Posterior vena cava (tissue), 2 donors: ENCODE data around the gene ROMO1. TPM values are rescaled to one million over a fixed set of nuclear protein-coding genes. Genes with fewer than 3 reads are reported as not detected.
A peak's percentile ranks its signal among the peaks of the same experiment; 100 is the strongest.
"Not testable (repeated sequence)": the region's sequence is repeated elsewhere in the genome, so short reads cannot be mapped to it uniquely, and the experiment has no call there.

Experiments used
- DNase-seq: peaks from one replicate; pipeline ENCODE4 v3.0.0-alpha.2; 2020; ENCODE audit warnings: low spot score
- intact Hi-C, 2 donors: fragments of 100-400 bp; cut with DNase I; formaldehyde crosslinking; loops; one replicate each; pipeline versions ENCODE4 v1.14.1 to v1.14.2; 2022 to 2023
- total RNA-seq, 2 donors: library from RNA; stranded (reverse); fragmentation: NEBNext Ultra II Directional; extraction: Animal tissue kit (Norgen Biotek cat#: 25700); gene quantifications; one replicate each; pipeline ENCODE4 v1.2.1, GENCODE V29; 2021
- donor health status: DM: yes; HTN: yes; CAD: no.
- donor health status: DM: yes; HTN: yes; CAD: no.

The ROMO1 gene
- total RNA-seq, 2 donors from 2014 or later, result 126 TPM

GRCh38 chr20:35704514-35705261, 5.5 kb downstream of the ROMO1 start:
- intact Hi-C loops, result no loop called here
- DNase-seq, result no peak

GRCh38 chr20:35705894-35706293, 6.7 kb downstream of the ROMO1 start:
- peak; percentile 34 for DNase-seq
- intact Hi-C loops, result not testable (repeated sequence)

GRCh38 chr20:35706591-35707529, 7.7 kb downstream of the ROMO1 start:
- peak; percentile 65 for DNase-seq
- intact Hi-C loops, result not testable (repeated sequence)

- no peak for DNase-seq
- intact Hi-C loops, result no loop called here
Observed at GRCh38 chr20:35708502-35708901, 9.3 kb downstream of the ROMO1 start.

- no peak for DNase-seq
- intact Hi-C loops, result no loop called here
Observed at GRCh38 chr20:35709259-35709658, 10.1 kb downstream of the ROMO1 start.

GRCh38 chr20:35710039-35710438, 10.8 kb downstream of the ROMO1 start:
- intact Hi-C loops, result no loop called here
- no peak for DNase-seq

- no peak for DNase-seq
- intact Hi-C loops, result no loop called here
Observed at GRCh38 chr20:35710884-35711587, 11.8 kb downstream of the ROMO1 start.

- intact Hi-C loops, result no loop called here
- DNase-seq, result no peak
Observed at GRCh38 chr20:35711588-35712209, 12.5 kb downstream of the ROMO1 start.

GRCh38 chr20:35713120-35713519, 13.9 kb downstream of the ROMO1 start:
- DNase-seq, intact Hi-C loops: not testable (repeated sequence)

GRCh38 chr20:35714127-35714526, 14.9 kb downstream of the ROMO1 start:
- no peak for DNase-seq
- intact Hi-C loops, result no loop called here

- intact Hi-C loops, result loop anchor here in 1 of 2 donors (5.0 kb wide), 1 partner anchor 177 kb away; no protein-coding TSS in a partner anchor
- DNase-seq, result no peak
Observed at GRCh38 chr20:35715652-35716051, 16.4 kb downstream of the ROMO1 start.

- no peak for DNase-seq
- intact Hi-C loops, result loop anchor here in 1 of 2 donors (5.0 kb wide), 1 partner anchor 176 kb away; no protein-coding TSS in a partner anchor
Observed at GRCh38 chr20:35716330-35716729, 17.1 kb downstream of the ROMO1 start.

- DNase-seq, result not testable (repeated sequence)
- intact Hi-C loops, result loop anchor here in 1 of 2 donors (5.0 kb wide), 1 partner anchor 174 kb away; no protein-coding TSS in a partner anchor
Observed at GRCh38 chr20:35718321-35718720, 19.1 kb downstream of the ROMO1 start.

GRCh38 chr20:35718972-35719635, 19.9 kb downstream of the ROMO1 start:
- intact Hi-C loops, result loop anchor here in 1 of 2 donors (5.0 kb wide), 1 partner anchor 173 kb away; no protein-coding TSS in a partner anchor
- no peak for DNase-seq

- DNase-seq, result no peak
- intact Hi-C loops, result loop anchor here in 1 of 2 donors (5.0 kb wide), 1 partner anchor 173 kb away; no protein-coding TSS in a partner anchor
Observed at GRCh38 chr20:35719717-35720116, 20.5 kb downstream of the ROMO1 start.

GRCh38 chr20:35720165-35721123, 21.2 kb downstream of the ROMO1 start:
- intact Hi-C loops, result no loop called here

GRCh38 chr20:35721219-35721618, 22.0 kb downstream of the ROMO1 start:
- intact Hi-C loops, result no loop called here
- no peak for DNase-seq

More at GRCh38 chr20:35720165-35721123, 21.2 kb downstream of the ROMO1 start:
- DNase-seq, result no peak
